GM18907 (cell line): ENCODE measurements around the gene MAN2A2.
"Not testable (repeated sequence)": the region's sequence is repeated elsewhere in the genome, so short reads cannot be mapped to it uniquely, and the experiment has no call there.

Experiments used
- ATAC-seq: cut with Tn5 transposase; IDR thresholded peaks from one replicate; pipeline ENCODE4 v1.9.1; 2021; ENCODE audit warnings: mild to moderate bottlenecking, moderate library complexity; ENCODE audit not compliant: unreplicated experiment

The MAN2A2 gene

GRCh38 chr15:90903733-90904536, 833 bp downstream of the MAN2A2 start:
- no peak for ATAC-seq

DNA sequence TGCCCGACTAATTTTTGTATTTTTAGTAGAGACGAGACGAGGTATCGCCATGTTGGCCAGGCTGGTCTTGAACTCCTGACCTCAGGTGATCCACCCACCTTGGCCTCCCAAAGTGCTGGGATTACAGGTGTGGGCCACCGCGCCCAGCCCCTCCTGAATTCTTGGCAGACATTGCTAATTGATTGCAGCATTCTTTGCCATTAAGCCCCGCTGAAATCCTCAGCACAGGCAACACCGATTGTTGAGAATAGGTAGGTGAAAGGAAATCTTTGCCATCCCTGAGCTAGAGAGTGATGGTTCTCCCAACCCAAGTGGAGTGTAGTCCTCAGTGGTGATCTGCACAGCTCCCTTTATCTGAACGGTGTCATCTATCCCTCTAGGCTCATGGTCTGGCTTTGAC, 1.6 kb downstream of the MAN2A2 start:
- ATAC-seq, result no peak

GRCh38 chr15:90905306-90906180, 2.4 kb downstream of the MAN2A2 start:
- no peak for ATAC-seq

DNA sequence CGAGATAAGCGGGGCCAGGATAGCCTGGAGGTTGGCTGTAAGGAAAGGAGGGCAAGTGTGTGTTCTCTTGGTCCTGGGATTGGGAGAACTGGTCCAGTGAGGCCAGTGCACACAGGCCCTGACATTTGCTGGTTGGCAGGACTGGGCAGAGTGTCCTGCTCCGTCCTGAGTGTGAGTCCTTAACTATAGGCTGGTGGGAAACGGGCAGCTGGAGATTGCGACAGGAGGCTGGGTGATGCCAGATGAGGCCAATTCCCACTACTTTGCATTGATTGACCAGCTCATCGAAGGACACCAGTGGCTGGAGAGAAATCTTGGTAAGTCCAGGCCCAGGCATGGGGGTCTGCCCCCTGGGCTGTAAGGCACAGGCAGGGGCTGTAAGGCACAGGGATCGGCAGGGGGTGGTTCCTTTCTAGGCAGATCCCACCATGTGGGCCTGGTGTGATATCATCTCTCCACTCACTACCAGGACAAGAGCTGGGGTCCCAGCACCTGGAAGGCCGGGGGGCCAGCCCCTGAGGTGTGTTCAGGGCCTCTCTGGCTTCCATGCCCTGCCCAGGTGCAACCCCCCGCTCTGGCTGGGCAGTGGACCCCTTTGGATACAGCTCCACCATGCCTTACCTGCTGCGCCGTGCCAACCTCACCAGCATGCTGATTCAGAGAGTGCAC, 3.2 kb downstream of the MAN2A2 start:
- no peak for ATAC-seq

GRCh38 chr15:90907051-90907660, 4.1 kb downstream of the MAN2A2 start:
- no peak for ATAC-seq

- no peak for ATAC-seq
Measured at GRCh38 chr15:90907838-90908507, 4.9 kb downstream of the MAN2A2 start.

GRCh38 chr15:90909449-90909848, 6.3 kb downstream of the MAN2A2 start:
- ATAC-seq, result not testable (repeated sequence)

GRCh38 chr15:90909976-90910375, 6.9 kb downstream of the MAN2A2 start:
- ATAC-seq, result no peak

DNA sequence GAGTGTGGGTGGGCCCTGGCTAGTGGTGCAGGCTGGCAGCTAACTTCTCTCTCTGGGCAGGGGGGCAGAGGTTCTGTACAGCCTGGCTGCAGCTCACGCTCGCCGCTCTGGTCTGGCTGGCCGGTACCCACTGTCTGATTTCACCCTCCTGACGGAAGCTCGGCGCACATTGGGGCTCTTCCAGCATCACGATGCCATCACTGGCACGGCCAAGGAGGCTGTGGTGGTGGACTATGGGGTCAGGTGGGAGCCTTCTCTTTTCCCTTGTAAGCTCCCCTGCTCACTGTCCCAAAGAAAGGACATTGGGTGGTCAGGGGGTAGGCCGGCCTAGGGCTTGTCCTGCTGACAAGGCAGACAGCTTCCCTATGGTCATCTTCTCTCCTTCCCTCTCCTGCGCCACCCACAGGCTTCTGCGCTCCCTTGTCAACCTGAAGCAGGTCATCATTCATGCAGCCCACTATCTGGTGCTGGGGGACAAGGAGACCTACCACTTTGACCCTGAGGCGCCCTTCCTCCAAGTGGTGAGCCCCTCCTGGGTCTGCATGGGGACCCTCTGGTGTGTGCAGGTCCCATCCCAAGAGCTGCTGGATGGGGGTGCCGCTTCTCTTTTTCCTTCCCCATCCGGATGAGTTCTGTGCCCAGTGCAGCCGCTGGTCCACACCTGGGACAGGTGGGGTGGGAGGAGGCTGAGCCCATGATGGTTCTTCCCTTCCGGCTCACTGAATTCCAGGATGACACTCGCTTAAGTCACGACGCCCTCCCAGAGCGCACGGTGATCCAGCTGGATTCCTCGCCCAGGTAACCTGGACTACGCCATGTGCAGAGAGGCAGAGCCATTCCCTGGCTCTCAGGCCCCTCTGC, 7.6 kb downstream of the MAN2A2 start:
- ATAC-seq, result no peak

- ATAC-seq, result no peak
Measured at GRCh38 chr15:90911302-90911623, 8.2 kb downstream of the MAN2A2 start.

- no peak for ATAC-seq
Measured at GRCh38 chr15:90911906-90912769, 9.0 kb downstream of the MAN2A2 start.

GRCh38 chr15:90912770-90913075, 9.6 kb downstream of the MAN2A2 start:
- no peak for ATAC-seq

DNA sequence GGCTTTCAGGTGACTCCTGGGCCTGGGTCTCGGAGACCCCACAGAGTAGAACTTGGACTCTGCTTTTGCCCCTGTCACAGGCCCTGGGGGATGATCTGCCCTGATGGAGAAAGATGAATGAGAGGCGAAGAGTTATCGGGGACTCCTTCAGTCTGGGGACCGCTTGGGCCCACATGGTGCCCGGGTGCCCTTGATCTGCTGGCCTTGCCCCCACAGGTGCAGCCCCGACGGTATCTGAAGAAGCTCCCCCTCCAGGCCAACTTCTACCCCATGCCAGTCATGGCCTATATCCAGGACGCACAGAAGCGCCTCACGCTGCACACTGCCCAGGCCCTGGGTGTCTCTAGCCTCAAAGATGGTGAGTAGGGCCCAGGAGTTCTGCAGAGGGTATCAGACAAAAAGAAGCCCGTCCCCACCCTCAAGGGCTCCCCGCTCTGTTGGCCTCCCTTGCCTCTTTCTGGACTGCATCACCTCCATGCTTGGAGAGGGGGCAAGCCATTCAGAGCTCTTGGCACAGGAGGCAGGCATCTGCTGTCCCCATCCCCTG, 10.4 kb downstream of the MAN2A2 start:
- no peak for ATAC-seq

GRCh38 chr15:90914305-90915080, 11.4 kb downstream of the MAN2A2 start:
- ATAC-seq, result no peak

DNA sequence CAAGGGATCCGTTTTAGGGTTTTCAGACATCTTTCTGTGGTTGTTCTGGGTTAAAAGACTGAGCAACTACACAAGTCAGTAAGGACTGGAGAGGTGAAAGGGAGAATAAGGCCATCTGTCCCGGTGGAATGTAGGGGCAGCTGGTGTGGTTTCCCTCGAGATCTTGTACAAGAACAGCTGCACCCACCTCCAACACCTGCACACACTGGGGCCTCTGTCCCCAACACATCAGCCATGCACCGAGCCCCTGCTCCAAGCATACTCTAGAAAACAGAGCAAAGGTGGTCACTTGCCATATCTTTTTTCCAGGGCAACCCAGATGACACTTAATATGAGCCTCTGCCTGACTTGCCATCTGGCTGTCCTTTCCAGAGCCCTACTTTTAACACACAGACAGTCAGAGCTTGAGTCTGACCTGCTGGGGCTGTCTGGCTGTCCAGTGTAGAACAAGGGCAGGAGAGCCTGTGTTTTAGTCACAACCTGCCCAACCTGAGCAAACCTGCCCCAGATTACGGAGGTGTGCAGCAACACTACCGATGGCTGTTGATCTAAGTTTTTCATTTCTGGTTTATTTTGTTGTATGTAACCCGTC, 12.2 kb downstream of the MAN2A2 start:
- no peak for ATAC-seq

- ATAC-seq, result no peak
Measured at GRCh38 chr15:90915808-90916440, 12.8 kb downstream of the MAN2A2 start.

- ATAC-seq, result no peak
Measured at GRCh38 chr15:90916461-90916860, 13.4 kb downstream of the MAN2A2 start.
